ENCODE measurements around the gene ZNF226.
A peak's percentile ranks its signal among the peaks of the same experiment; 100 is the strongest.
"Not testable (repeated sequence)": the region's sequence is repeated elsewhere in the genome, so short reads cannot be mapped to it uniquely, and the experiment has no call there.

Gene ZNF226

GRCh38 chr19:44212250-44212865, 47.5 kb downstream of the ZNF226 start, which contains the start of gene ZNF227:
TSS of gene ZNF227 (plus strand) at chr19:44212532. CDS start at chr19:44217793, 5,261 bp downstream.
- peak; percentile 88 for DNase-seq (ENCODE audit: low spot score)

- peak; percentile 42 for DNase-seq (ENCODE audit: low spot score)
Measured at GRCh38 chr19:44212866-44213346, 48.0 kb downstream of the ZNF226 start.

DNA sequence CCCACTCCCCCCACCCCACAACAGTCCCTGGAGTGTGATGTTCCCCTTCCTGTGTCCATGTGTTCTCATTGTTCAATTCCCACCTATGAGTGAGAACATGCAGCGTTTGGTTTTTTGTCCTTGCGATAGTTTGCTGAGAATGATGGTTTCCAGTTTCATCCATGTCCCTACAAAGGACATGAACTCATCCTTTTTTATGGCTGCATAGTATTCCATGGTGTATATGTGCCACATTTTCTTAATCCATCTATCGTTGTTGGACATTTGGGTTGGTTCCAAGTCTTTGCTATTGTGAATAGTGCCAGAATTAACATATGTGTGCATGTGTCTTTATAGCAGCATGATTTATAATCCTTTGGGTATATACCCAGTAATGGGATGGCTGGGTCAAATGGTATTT, 55.0 kb downstream of the ZNF226 start:
- DNase-seq (ENCODE audit: low spot score), result not testable (repeated sequence)

DNA sequence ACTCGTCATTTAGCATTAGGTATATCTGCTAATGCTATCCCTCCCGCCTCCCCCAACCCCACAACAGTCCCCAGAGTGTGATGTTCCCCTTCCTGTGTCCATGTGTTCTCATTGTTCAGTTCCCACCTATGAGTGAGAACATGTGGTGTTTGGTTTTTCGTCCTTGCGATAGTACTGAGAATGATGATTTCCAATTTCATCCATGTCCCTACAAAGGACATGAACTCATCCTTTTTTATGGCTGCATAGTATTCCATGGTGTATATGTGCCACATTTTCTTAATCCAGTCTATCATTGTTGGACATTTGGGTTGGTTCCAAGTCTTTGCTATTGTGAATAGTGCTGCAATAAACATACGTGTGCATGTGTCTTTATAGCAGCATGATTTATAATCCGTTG, 55.9 kb downstream of the ZNF226 start:
- not testable (repeated sequence) for DNase-seq (ENCODE audit: low spot score)

DNA sequence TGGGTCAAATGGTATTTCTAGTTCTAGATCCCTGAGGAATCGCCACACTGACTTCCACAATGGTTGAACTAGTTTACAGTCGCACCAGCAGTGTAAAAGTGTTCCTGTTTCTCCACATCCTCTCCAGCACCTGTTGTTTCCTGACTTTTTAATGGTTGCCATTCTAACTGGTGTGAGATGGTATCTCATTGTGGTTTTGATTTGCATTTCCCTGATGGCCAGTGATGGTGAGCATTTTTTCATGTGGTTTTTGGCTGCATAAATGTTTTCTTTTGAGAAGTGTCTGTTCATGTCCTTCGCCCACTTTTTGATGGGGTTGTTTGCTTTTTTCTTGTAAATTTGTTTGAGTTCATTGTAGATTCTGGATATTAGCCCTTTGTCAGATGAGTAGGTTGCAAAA, 56.4 kb downstream of the ZNF226 start:
- DNase-seq (ENCODE audit: low spot score), result not testable (repeated sequence)
